Esophagus mucosa (tissue), 1 donor: ENCODE results near the gene CCDC74A. TPM values are rescaled to one million over a fixed set of nuclear protein-coding genes. Genes with fewer than 3 reads are reported as not detected.
"Not testable (repeated sequence)": the region's sequence is repeated elsewhere in the genome, so short reads cannot be mapped to it uniquely, and the experiment has no call there.

ENCODE experiments used
- ATAC-seq: fragments of 200-7000 bp; cut with Tn5 transposase; one replicate; pipeline ENCODE4 v1.9.1; 2020
- total RNA-seq: library from RNA; stranded (reverse); gene quantifications from one replicate; pipeline ENCODE4 v1.2.4, GENCODE V29; 2023
- donor health status: DM: yes; HTN: yes; CAD: no.

CCDC74A gene
- total RNA-seq, result 1.4 TPM

DNA sequence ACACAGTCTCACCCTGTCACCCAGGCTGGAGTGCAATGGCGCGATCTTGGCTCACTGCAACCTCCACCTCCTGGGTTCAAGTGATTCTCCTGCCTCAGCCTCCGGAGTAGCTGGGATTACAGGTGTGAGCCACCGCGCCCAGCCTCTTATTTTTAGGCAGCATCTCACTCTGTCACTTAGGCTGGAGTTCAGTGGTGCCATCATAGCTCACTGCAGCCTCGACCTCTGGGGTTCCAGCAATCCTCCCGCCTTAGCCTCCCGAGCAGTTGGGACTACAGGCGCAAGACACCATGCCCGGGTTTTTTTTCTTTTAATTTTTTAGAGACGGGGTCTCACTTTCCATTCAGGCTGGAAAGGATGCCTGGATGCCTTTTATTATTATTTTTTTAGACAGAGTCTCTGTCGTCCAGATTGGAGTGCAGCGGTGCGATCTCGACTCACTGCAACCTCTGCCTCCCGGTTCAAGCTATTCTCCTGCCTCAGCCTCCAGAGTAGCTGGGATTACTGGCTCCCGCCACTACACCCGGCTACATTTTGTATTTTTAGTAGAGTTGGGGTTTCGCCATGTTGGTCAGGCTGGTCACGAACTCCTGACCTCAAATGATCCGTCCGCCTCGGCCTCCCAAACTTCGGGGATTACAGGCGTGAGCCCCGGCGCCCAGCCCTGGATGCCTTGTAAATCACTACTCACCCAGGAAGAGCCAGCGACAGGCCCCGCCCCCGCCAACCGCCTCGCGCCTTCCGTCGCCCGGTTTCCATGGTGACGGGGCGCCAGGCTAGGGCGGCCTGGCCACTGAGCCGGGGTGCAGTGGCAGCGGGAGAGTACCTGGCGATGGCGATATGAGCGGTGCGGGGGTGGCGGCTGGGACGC is at the start of gene CCDC74A:
CCDC74A (plus strand) TSS at position 758 of the 871 bp plus-strand sequence; CDS start at position 841, 83 bp downstream.
- peak; percentile 77 for ATAC-seq

GRCh38 chr2:131478074-131478849 is 49.4 kb upstream of the CCDC74A start:
- not testable (repeated sequence) for ATAC-seq

GRCh38 chr2:131478850-131479461 is 48.7 kb upstream of the CCDC74A start:
- ATAC-seq, result not testable (repeated sequence)

GRCh38 chr2:131480351-131480750 is 47.3 kb upstream of the CCDC74A start:
- not testable (repeated sequence) for ATAC-seq

DNA sequence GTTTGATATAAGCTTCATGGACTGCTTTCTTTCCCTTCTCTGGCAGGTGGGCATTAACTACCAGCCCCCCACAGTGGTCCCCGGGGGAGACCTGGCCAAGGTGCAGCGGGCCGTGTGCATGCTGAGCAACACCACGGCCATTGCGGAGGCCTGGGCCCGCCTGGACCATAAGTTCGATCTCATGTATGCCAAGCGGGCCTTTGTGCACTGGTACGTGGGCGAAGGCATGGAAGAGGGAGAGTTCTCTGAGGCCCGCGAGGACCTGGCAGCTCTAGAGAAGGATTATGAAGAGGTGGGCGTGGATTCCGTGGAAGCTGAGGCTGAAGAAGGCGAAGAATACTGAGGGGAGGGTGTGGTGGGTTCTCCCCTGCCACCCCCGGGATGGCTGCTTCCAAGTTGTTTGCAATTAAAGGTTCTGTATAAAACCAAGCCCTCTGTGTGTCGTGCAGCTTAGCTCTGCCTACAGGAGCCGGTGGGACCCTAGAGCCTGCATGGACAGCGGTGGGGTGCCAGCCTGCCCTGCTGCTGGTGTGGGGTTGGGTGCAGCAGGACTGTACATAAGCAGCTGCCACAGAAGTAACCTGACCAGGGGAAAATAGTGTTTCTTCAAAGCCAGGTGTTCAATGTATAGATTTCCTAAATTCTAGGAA is 45.1 kb upstream of the CCDC74A start:
- not testable (repeated sequence) for ATAC-seq

GRCh38 chr2:131483981-131484820 is 43.5 kb upstream of the CCDC74A start:
- ATAC-seq, result not testable (repeated sequence)

DNA sequence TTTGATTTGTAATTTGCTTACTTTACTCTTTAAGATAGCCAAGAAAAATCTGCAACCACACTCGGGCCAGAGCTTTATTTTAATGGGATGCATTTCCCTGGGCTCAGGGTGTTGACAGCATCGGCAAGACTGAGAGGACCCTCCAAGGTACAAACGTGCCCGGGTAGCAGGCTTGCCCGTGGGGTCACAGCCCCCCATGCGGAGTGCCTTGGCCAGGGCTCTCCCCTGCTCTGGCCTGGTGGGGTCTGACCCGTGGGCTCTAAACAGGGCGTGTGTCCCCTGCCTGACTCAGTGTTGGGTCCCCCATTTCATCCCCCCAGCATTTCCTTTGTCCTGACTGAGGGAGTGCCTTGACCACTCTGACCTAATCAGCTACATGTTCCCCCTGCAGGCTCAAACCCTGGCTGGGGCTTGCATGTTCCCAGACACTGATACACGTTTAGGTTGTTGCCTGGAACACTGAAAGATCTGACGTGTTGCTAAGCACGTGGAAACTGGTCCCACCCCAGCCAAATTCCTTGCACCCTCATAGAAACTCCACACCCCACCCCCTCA is 42.7 kb upstream of the CCDC74A start:
- not testable (repeated sequence) for ATAC-seq

GRCh38 chr2:131486201-131486902 is 41.3 kb upstream of the CCDC74A start:
- ATAC-seq, result not testable (repeated sequence)

DNA sequence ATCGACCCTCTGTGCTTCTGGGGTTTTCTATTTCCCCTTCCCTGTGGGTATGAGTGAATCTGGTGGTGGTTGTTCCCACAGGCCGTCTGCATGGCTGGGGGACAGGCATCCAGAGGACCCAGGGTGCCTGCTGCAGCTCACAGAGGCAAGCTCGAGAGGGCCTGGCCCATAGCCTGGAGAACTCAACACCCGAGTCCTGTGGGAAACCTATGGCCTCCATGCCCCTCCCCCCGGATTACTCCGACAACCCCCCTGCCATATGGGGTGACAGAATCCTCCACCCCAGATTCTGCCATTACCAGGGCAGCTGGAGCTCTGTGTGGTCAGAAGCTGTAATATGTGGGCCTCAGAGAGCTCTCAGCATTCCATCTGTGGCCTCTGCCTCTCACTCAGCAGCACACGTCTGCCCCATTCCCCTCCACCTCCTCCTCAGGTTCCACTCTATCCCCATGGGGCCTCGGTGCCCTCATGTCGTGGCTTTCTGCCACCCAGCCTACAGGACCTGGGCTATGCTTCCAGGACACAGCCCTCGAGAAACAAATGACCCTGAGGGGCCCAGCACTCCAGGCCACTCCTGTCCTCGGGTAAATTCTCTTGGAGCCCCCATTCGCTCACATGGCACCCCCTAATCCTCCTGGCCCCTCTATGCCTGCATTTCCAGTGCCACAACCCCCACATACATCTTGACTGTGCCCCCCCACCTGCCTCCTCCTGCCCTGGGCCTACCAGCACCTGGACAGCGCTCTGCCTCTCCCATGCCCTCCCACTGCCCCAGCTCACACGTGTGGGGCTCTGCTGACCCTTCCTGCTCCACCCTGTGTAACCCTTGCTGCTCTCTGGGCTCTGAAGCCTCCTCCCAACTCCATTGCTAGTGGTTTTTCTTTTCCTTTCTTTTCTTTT is 39.1 kb upstream of the CCDC74A start:
- no peak for ATAC-seq

GRCh38 chr2:131490616-131491468 is 36.8 kb upstream of the CCDC74A start:
- not testable (repeated sequence) for ATAC-seq

DNA sequence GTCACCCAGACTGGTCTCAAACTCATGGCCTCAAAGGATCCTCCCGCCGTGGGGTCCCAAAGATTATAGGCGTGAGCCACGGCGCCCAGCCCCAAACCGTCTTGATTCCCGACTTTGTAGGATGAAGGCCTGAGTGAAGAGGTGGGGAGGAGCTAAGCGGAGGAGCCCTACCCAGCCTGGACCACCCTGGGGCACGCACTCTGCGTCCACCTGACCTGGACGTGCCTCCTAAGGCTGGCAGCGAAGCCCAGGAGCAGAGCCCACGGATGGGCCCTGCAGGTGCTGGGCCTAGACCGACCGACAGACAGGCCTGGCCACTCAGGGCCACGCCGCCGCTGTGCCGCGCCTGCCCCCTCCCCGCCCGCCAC is 36.2 kb upstream of the CCDC74A start:
- ATAC-seq, result peak; percentile 4

- ATAC-seq, result not testable (repeated sequence)
Observed at GRCh38 chr2:131492015-131492417, 35.7 kb upstream of the CCDC74A start, which contains the start of gene MZT2A. Gene MZT2A (minus strand): TSS chr2:131492397. CDS start chr2:131492376, 21 bp downstream.

DNA sequence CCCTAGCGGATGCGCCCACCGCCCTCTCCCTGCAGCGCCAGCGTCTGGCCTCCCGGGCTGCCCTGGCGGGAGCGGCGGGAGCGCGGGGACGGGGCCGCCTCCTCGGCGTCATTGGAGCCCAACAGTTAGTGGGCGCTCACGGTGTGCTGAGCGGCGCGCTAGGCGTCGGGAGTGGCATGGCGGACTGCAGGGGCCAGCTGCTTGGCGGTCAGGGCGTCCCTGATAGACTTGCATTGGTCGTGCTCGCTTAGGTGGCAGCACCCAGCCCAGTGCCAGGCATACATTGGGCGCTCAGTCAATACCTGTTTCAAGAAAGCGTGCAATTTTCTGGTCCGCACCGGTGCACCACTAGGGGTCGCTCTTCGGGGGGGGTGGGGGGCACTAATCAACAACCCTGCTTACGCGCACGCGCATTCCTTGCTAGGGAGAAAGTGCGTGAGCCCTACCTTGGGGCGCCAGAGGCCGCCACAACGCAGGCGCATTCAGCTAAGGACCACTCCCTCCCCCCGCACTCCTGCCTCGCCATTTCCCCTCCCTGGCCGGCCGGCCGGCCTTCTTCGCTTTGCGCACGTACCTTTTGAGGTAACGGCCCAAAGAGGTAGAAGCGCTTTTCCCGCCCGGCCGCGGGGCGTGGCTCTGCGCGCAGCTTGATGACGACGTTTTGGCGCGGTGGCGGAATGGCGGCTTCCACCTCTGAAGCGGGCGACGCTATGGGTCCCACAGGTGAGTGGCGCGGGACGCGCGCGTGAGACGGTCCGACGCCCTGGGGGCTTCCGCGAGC is 35.1 kb upstream of the CCDC74A start:
- ATAC-seq, result peak; percentile 93

DNA sequence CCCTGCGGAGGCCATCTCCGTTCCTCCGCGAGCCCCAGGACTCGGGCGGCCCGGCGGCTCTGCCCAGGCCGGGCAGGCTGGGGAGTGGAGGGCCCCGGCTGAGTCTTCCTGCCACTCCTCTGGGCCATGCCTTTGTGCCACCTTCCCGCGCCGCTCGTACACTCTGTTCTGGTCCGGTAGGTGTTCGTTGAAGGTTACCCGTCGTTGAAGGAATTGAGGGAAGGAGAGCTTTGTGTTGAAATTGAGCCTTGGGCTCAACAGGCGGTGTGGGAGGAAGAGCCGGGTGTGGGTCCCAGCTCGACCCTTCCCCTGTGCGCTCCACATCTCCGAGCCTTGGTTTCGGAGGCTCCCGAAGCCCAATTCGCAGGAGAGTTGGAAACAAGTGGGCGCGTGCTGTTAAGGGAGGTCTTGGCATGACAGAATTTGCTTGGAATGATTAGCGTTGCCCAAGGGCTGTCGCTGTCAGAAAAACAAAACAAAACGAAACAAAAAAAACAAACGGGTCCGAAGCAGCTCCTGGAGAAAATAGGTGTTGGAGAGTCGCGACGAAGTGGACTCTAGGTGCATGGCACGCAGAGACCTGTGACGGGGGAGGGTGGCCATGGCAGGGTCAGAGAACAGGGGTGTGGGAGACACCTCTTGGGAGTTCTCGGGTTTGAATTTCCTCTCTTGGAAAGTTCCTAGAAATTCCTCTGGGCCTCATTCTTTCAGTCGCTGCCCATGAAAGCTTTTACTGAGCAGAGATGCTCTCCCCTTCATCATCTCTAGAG is 34.3 kb upstream of the CCDC74A start:
- ATAC-seq, result no peak

DNA sequence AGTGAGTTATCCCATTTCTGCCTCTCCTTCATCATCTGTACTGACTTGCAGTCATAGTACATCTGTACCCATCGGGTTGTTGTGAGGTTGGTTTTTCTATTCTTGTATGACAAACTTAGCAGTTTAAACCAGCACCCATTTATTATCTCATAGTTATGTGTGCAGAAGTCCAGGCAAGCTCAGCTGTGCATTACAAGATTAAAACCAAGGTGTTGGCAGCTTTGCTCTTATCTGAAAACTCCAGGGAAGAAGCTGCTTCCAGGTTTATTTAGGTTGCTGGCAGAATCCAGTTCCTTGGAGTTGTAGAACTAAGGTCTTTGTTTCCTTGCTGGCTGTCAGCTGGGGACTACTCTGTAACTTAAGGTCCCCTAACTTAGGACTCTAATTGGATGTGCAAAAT is 32.2 kb upstream of the CCDC74A start:
- ATAC-seq, result not testable (repeated sequence)

DNA sequence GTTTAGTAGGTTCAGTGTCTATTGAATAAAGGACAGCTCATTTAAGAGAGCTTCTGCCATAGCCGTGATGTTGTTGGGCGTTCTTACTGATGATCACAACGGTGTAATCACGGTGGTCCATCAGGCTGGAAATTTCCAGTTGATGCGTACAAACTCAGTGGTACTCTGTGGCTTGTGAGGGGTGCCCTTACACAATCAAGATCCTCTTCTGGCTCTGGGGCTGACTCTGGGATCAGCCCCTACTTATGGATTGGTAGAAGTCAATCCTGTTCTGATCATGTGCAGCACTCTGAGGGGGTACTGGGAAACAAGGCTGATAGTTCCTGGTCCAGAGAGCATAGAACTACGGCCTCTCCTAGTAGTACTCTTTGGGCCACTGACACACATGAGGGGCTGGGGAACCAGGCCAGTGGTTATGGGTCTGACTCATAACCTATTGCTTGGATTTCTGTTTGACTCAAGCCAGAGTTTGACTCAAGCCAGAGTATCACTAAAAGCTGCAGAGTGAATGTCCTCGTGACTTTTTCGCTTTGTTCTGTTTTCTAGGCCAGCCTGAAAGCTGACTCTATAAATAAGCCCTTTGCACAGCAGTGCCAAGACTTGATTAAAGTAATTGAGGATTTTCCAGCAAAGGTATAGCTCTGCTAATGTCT is 29.2 kb upstream of the CCDC74A start:
- not testable (repeated sequence) for ATAC-seq
